Suprapubic skin (tissue), 4 donors: Measurements from ENCODE around the gene IL1RL2. TPM values are rescaled to one million over a fixed set of nuclear protein-coding genes. Genes with fewer than 3 reads are reported as not detected.

Source experiments
- DNase-seq, 2 donors: peaks; one replicate each; pipeline ENCODE4 v3.0.0-alpha.2; 2019; ENCODE audit warnings: low spot score in 2 of 2
- H3K27ac ChIP-seq: fragments of 200-600 bp; sonication (generic); one replicate; pipeline ENCODE4 v1.5.1; 2019
- H3K27me3 ChIP-seq: fragments of 200-600 bp; sonication (generic); one replicate; pipeline ENCODE4 v1.5.1; 2019
- H3K36me3 ChIP-seq: fragments of 200-600 bp; sonication (generic); one replicate; pipeline ENCODE4 v1.5.1; 2019
- H3K4me1 ChIP-seq: fragments of 200-600 bp; sonication (generic); one replicate; pipeline ENCODE4 v1.5.1; 2019
- H3K4me3 ChIP-seq: fragments of 200-600 bp; sonication (generic); one replicate; pipeline ENCODE4 v1.5.1; 2019; ENCODE audit warnings: mild to moderate bottlenecking
- H3K9me3 ChIP-seq: fragments of 200-600 bp; sonication (generic); one replicate; pipeline ENCODE4 v1.5.1; 2019
- EP300 ChIP-seq: sonication (generic); formaldehyde crosslinking; IDR thresholded peaks from one replicate; pipeline ENCODE4 v1.6.1; 2017; ENCODE audit warnings: antibody characterized with exemption
- POLR2A ChIP-seq, 2 donors: fragments of 450-650 bp; IDR thresholded peaks; one replicate each; pipeline ENCODE4 v1.6.1; 2017; ENCODE audit warnings: antibody characterized with exemption in 2 of 2, mild to moderate bottlenecking in 2 of 2, moderate library complexity in 2 of 2
- POLR2AphosphoS5 ChIP-seq, 3 donors: sonication (generic); formaldehyde crosslinking; IDR thresholded peaks; one replicate each; pipeline ENCODE4 v1.6.1; 2017; ENCODE audit warnings: antibody characterized with exemption in 3 of 3
- WGBS: methylation state at CpG from one replicate; pipeline ENCODE4 v1.1.5; 2018; 5-methylcytosine and 5-hydroxymethylcytosine counted together
- total RNA-seq, 4 donors: library from RNA; depleted of rRNA; stranded (reverse); fragments of >200 nt; gene quantifications; one replicate each; pipeline ENCODE4 v1.1.0, GENCODE V29; 2016
- TF ChIP-seq, protein P1 (sequence below), 2 donors: fragments of 200-600 bp in 1 of 2; fragments of 450-650 bp in 1 of 2; sonication (generic) in 1 of 2; IDR thresholded peaks; one replicate each; pipeline ENCODE4 v1.5.1; 2016 to 2019; ENCODE audit warnings: antibody characterized with exemption in 2 of 2, mild to moderate bottlenecking in 1 of 2, moderate library complexity in 1 of 2

Gene IL1RL2
- total RNA-seq, 4 donors from 2014 or later, result 7.0 to 15.9 (median 12.0) TPM

DNA sequence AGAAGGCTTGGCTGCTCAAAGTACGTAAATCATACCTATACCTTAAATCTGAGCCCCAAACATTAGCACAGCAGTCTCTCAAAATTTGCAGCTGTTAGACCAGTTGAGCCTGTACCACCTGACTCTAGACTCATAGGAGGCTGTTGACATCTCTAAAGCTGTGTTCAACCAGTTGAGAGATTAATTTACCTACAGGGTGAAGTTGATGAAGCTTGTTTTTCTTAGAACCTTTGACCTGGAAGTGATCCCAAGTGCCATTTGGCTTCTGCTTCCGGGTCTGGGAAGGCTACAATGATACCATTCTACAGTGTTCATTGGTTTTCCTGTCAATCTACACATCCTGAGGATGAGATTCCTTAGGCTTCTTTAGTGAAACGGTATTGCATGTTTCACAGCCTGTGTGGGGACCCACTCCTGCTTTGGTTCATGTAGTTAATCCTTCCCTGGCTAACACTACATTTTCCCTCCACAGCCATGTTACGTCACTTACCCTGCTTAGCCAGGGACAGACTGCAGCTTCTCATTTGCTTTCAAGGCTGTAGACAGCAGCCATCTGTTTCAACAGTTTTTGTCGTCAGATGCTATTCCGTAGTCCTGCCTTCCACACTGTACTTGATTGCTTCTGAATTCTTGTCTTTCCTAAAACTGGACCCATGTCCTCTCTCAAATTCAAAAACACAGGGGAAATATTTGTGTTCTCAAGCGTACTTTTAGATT lies 4.7 kb upstream of the IL1RL2 start:
- 72% methylated on average over 7 of the region's 7 CpGs for WGBS
- Histone ChIP-seq H3K9me3 (no peaks in the 10 kb centered on the region), H3K36me3 (peaks cover 17% of the 10 kb centered on the region), H3K27me3 (no peaks in the 10 kb centered on the region), H3K4me3 (no peak overlapping the region), H3K4me1 (peaks cover 21% of the 10 kb centered on the region), H3K27ac (peak overlapping the region; percentile 5)
- DNase-seq, result no peak
- TF ChIP-seq EP300 (no peak), POLR2AphosphoS5 (IDR thresholded peaks at IDR 0.05) (no peak), POLR2A (IDR thresholded peaks at IDR 0.05) (no peak)
- TF ChIP-seq, protein P1, sequence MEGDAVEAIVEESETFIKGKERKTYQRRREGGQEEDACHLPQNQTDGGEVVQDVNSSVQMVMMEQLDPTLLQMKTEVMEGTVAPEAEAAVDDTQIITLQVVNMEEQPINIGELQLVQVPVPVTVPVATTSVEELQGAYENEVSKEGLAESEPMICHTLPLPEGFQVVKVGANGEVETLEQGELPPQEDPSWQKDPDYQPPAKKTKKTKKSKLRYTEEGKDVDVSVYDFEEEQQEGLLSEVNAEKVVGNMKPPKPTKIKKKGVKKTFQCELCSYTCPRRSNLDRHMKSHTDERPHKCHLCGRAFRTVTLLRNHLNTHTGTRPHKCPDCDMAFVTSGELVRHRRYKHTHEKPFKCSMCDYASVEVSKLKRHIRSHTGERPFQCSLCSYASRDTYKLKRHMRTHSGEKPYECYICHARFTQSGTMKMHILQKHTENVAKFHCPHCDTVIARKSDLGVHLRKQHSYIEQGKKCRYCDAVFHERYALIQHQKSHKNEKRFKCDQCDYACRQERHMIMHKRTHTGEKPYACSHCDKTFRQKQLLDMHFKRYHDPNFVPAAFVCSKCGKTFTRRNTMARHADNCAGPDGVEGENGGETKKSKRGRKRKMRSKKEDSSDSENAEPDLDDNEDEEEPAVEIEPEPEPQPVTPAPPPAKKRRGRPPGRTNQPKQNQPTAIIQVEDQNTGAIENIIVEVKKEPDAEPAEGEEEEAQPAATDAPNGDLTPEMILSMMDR (IDR thresholded peaks at IDR 0.05), result no peak

DNA sequence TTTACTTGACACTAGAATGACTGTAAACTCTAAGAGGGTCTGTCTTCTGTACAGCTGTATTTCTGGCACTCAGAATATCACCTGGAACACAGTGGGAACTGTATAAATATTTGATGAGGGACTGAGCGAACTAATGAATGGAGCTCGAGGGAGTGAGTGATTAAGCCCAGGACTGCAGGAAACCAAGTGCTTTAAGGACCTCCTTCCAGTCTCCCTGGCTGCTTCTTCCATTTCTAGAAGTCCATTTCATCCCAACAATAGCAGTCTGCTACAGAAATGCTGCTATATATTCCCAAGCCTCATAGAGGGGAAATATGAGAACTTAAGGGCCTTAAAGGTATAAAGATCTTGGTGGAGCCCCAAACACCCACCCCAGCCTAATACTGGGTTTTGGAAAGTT lies 2.8 kb upstream of the IL1RL2 start:
- H3K4me1 ChIP-seq, result peaks cover 24% of the 10 kb centered on the region
- WGBS, result 75% methylated on average over 2 of the region's 2 CpGs
- H3K9me3 ChIP-seq, result no peaks in the 10 kb centered on the region

DNA sequence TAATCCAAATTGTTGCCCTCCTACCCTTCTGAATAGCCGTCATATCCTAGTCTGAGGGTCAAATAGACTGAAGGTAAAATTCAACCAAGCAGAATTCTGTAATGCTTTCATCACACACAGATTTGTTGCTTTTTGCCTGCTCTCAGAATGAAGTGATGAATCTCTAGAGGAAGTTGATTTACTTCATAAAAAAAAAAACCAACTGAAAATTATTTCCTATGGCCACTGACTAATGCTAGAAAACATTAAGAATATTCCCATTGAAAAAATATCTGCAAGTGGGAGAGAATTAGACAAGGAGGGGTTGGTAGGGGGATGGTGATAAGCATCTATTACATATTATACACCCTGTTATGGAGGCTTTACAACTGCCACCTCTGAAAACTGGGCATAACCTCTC lies 2.3 kb upstream of the IL1RL2 start:
- Histone ChIP-seq H3K27ac (no peak overlapping the region), H3K36me3 (no peaks in the 10 kb centered on the region), H3K4me1 (peaks cover 24% of the 10 kb centered on the region), H3K27me3 (no peaks in the 10 kb centered on the region), H3K4me3 (no peak overlapping the region), H3K9me3 (no peaks in the 10 kb centered on the region)
- WGBS, result 96% methylated on average over 1 of the region's 1 CpG
- TF ChIP-seq EP300, result no peak
- TF ChIP-seq, protein P1 (IDR thresholded peaks at IDR 0.05), result no peak
- no peak for TF ChIP-seq POLR2AphosphoS5 (IDR thresholded peaks at IDR 0.05)
- TF ChIP-seq POLR2A (IDR thresholded peaks at IDR 0.05), result no peak
- DNase-seq, result no peak

More for the DNA sequence above, 2.8 kb upstream of the IL1RL2 start:
- Histone ChIP-seq H3K27ac (no peak overlapping the region), H3K4me3 (no peak overlapping the region), H3K27me3 (no peaks in the 10 kb centered on the region), H3K36me3 (peaks cover 2% of the 10 kb centered on the region)
- DNase-seq, result no peak
- TF ChIP-seq POLR2AphosphoS5 (IDR thresholded peaks at IDR 0.05) (no peak), POLR2A (IDR thresholded peaks at IDR 0.05) (no peak), EP300 (no peak)
- TF ChIP-seq, protein P1 (IDR thresholded peaks at IDR 0.05), result no peak

DNA sequence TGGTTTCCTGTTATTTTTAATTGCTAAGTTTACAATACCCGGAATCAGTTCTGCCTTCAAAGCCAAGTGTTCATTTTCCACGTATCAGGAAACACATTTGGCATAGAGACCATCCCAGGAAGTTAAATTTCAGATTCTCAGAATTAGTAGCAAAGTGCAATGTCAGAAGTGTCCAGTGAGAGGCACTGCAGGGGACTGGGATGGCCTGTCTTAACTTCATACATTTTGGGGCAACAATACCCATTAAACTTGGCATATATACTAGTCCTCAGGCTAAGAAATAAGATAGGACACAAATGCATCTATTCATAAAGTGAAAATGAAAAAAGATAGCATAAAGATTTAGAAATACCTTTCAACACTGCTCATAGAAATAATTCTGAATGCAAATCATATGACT lies 1.5 kb upstream of the IL1RL2 start:
- Histone ChIP-seq H3K4me3 (no peak overlapping the region), H3K9me3 (no peaks in the 10 kb centered on the region), H3K36me3 (no peaks in the 10 kb centered on the region), H3K4me1 (peaks cover 24% of the 10 kb centered on the region), H3K27me3 (no peaks in the 10 kb centered on the region), H3K27ac (no peak overlapping the region)
- no peak for DNase-seq
- WGBS, result 28% methylated on average over 2 of the region's 2 CpGs
- TF ChIP-seq POLR2A (IDR thresholded peaks at IDR 0.05), result no peak
- TF ChIP-seq, protein P1 (IDR thresholded peaks at IDR 0.05), result peak; percentile 13 to 43

DNA sequence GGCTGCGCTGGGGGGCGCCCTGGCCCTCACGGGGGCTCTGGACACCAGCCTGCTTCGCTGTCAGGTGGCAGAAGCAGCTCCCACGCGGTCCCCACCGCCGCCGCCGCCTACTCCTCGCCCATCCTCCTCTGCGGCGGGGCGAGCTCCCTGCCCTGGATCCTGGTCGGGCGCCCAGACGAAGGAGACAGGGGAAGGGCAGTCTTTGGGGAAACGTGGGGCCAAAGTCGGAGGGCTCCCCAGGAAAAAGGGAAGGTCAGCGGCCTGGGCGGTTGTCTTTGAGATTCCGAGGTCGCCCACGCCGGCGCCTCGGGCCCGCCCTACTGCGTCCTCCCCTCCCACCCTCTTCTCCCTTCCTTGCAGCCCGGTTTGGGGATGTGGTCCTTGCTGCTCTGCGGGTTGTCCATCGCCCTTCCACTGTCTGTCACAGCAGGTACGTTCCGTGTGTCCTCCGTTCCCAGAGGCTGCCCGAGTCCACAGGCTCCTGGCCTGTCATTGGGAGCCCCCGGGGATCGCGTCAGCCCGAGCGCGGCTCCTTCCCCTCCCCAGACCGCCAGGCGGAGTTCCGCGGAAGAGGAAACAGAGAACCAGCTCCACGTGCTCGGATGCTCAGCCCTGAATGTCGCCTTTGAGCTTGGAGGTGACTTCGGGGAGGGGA lies 800 bp downstream of the IL1RL2 start:
- Histone ChIP-seq H3K4me1 (peaks cover 12% of the 10 kb centered on the region), H3K36me3 (no peaks in the 10 kb centered on the region), H3K27me3 (no peaks in the 10 kb centered on the region), H3K4me3 (peak overlapping the region; percentile 52), H3K9me3 (no peaks in the 10 kb centered on the region), H3K27ac (peak overlapping the region; percentile 94)
- 8% methylated on average over 29 of the region's 50 CpGs for WGBS
- DNase-seq, result peak in 1 of 2 donors; percentile 73
- TF ChIP-seq EP300 (no peak), POLR2AphosphoS5 (IDR thresholded peaks at IDR 0.05) (no peak), POLR2A (IDR thresholded peaks at IDR 0.05) (no peak)
- TF ChIP-seq, protein P1 (IDR thresholded peaks at IDR 0.05), result peak; percentile 16 to 32
